Measurements from ENCODE around the gene DAND5.
A peak's percentile ranks its signal among the peaks of the same experiment; 100 is the strongest.

DAND5 gene

GRCh38 chr19:12993562-12993961, 24.2 kb downstream of the DAND5 start:
- DNase-seq (ENCODE audit: low read depth, low spot score): peak; percentile 0

- DNase-seq (ENCODE audit: low read depth, low spot score): peak; percentile 89
These were observed 25.6 kb downstream of the DAND5 start, which contains the start of gene NFIX for GRCh38 chr19:12994701-12995595. Gene NFIX (plus strand): TSS chr19:12995475. CDS start chr19:12995838, 363 bp downstream.

- DNase-seq (ENCODE audit: low read depth, low spot score): peak; percentile 71
These were observed 26.4 kb downstream of the DAND5 start for GRCh38 chr19:12995596-12996405.

- DNase-seq (ENCODE audit: low read depth, low spot score): peak; percentile 71
These were observed 27.2 kb downstream of the DAND5 start for GRCh38 chr19:12996406-12997094.

- peak; percentile 49 for DNase-seq (ENCODE audit: low read depth, low spot score)
These were observed 28.0 kb downstream of the DAND5 start for GRCh38 chr19:12997179-12997966.

- peak; percentile 39 for DNase-seq (ENCODE audit: low read depth, low spot score)
These were observed 28.9 kb downstream of the DAND5 start for GRCh38 chr19:12997967-12998940.

GRCh38 chr19:13001166-13001501, 31.8 kb downstream of the DAND5 start:
- peak; percentile 8 for DNase-seq (ENCODE audit: low read depth, low spot score)

- peak; percentile 67 for DNase-seq (ENCODE audit: low read depth, low spot score)
These were observed 32.3 kb downstream of the DAND5 start for GRCh38 chr19:13001502-13002165.

- DNase-seq (ENCODE audit: low read depth, low spot score): peak; percentile 85
These were observed 33.0 kb downstream of the DAND5 start for GRCh38 chr19:13002166-13002898.

GRCh38 chr19:13003081-13003480, 33.7 kb downstream of the DAND5 start:
- DNase-seq (ENCODE audit: low read depth, low spot score): peak; percentile 11

- DNase-seq (ENCODE audit: low read depth, low spot score): peak; percentile 0
These were observed 34.9 kb downstream of the DAND5 start for GRCh38 chr19:13004273-13004672.

- no peak for DNase-seq (ENCODE audit: low read depth, low spot score)
These were observed 35.9 kb downstream of the DAND5 start for GRCh38 chr19:13005253-13005652.

GRCh38 chr19:13005861-13006370, 36.5 kb downstream of the DAND5 start:
- DNase-seq (ENCODE audit: low read depth, low spot score): no peak

GRCh38 chr19:13006431-13007281, 37.3 kb downstream of the DAND5 start:
- DNase-seq (ENCODE audit: low read depth, low spot score): peak; percentile 55

- DNase-seq (ENCODE audit: low read depth, low spot score): peak; percentile 60
These were observed 38.1 kb downstream of the DAND5 start for GRCh38 chr19:13007292-13008045.

- DNase-seq (ENCODE audit: low read depth, low spot score): no peak
These were observed 39.8 kb downstream of the DAND5 start for GRCh38 chr19:13008926-13009787.
